Stimulated activated CD8-positive, alpha-beta memory T cell treated with anti-CD3 and anti-CD28 coated beads, Interleukin-7, amount 100 ng/mL, for 4 hours (primary cell): ENCODE measurements around the gene BPIFB2.
"Not testable (repeated sequence)": the region's sequence is repeated elsewhere in the genome, so short reads cannot be mapped to it uniquely, and the experiment has no call there.

Source experiments
- DNase-seq, 2 donors: peaks; one replicate each; pipeline ENCODE4 v3.0.0-alpha.2; 2020; ENCODE audit warnings: low read depth in 2 of 2

Gene BPIFB2

GRCh38 chr20:32970115-32970972 is 37.2 kb upstream of the BPIFB2 start:
- no peak for DNase-seq

GRCh38 chr20:32970973-32971300 is 36.6 kb upstream of the BPIFB2 start:
- DNase-seq, result no peak

- DNase-seq, result no peak
Measured at GRCh38 chr20:32971703-32972161, 35.8 kb upstream of the BPIFB2 start.

GRCh38 chr20:32972181-32973076 is 35.1 kb upstream of the BPIFB2 start:
- peak; percentile 75 to 80 for DNase-seq

GRCh38 chr20:32973077-32973717 is 34.3 kb upstream of the BPIFB2 start:
- DNase-seq, result no peak

- DNase-seq, result not testable (repeated sequence)
Measured at GRCh38 chr20:32974204-32975064, 33.1 kb upstream of the BPIFB2 start.

GRCh38 chr20:32975121-32975520 is 32.4 kb upstream of the BPIFB2 start:
- not testable (repeated sequence) for DNase-seq

GRCh38 chr20:32975698-32976674 is 31.5 kb upstream of the BPIFB2 start:
- no peak for DNase-seq

GRCh38 chr20:32976746-32977145 is 30.8 kb upstream of the BPIFB2 start:
- no peak for DNase-seq

GRCh38 chr20:32977281-32978008 is 30.1 kb upstream of the BPIFB2 start:
- no peak for DNase-seq

GRCh38 chr20:32978009-32978335 is 29.5 kb upstream of the BPIFB2 start:
- no peak for DNase-seq

GRCh38 chr20:32979201-32979998 is 28.1 kb upstream of the BPIFB2 start:
- no peak for DNase-seq

- no peak for DNase-seq
Measured at GRCh38 chr20:32980131-32980941, 27.2 kb upstream of the BPIFB2 start.

- DNase-seq, result no peak
Measured at GRCh38 chr20:32980990-32981389, 26.5 kb upstream of the BPIFB2 start.

- no peak for DNase-seq
Measured at GRCh38 chr20:32982617-32983458, 24.7 kb upstream of the BPIFB2 start.

GRCh38 chr20:32983459-32984112 is 23.9 kb upstream of the BPIFB2 start:
- no peak for DNase-seq
